Amygdala (tissue), 56 donors: ENCODE results near the gene ERICH2.

Experiments
- DNase-seq, 56 donors: peaks; one replicate each; lab custom pipeline; 2025; lab: John Stamatoyannopoulos, UW

ERICH2 gene

GRCh38 chr2:170762760-170763159 lies 7.4 kb upstream of the ERICH2 start:
- DNase-seq = no peak

- no peak for DNase-seq
Measured at GRCh38 chr2:170763232-170763631, 6.9 kb upstream of the ERICH2 start.

- DNase-seq = no peak
Measured at GRCh38 chr2:170764880-170765261, 5.3 kb upstream of the ERICH2 start.

GRCh38 chr2:170766693-170767092 lies 3.5 kb upstream of the ERICH2 start:
- DNase-seq = no peak

GRCh38 chr2:170770606-170771420 lies 635 bp downstream of the ERICH2 start:
- peak in 53 of 56 donors; percentile 5 to 83 (median 61) for DNase-seq

- peak in 1 of 56 donors; percentile 50 for DNase-seq
Measured at GRCh38 chr2:170771421-170771937, 1.3 kb downstream of the ERICH2 start.

- no peak for DNase-seq
Measured at GRCh38 chr2:170772295-170772694, 2.1 kb downstream of the ERICH2 start.

GRCh38 chr2:170774074-170774473 lies 3.9 kb downstream of the ERICH2 start:
- no peak for DNase-seq

GRCh38 chr2:170778900-170779299 lies 8.7 kb downstream of the ERICH2 start:
- DNase-seq = no peak

GRCh38 chr2:170779304-170779703 lies 9.1 kb downstream of the ERICH2 start:
- no peak for DNase-seq

GRCh38 chr2:170782673-170783072 lies 12.5 kb downstream of the ERICH2 start:
- DNase-seq = no peak

GRCh38 chr2:170783549-170783948 lies 13.4 kb downstream of the ERICH2 start:
- DNase-seq = no peak

- DNase-seq = no peak
Measured at GRCh38 chr2:170798996-170799395, 28.8 kb downstream of the ERICH2 start.

- no peak for DNase-seq
Measured at GRCh38 chr2:170806548-170806947, 36.4 kb downstream of the ERICH2 start.

GRCh38 chr2:170812710-170813600 lies 42.8 kb downstream of the ERICH2 start:
- DNase-seq = peak in 9 of 56 donors; percentile 9 to 75 (median 33)

- DNase-seq = no peak
Measured at GRCh38 chr2:170813611-170814532, 43.7 kb downstream of the ERICH2 start.

- DNase-seq = no peak
Measured at GRCh38 chr2:170814533-170815230, 44.5 kb downstream of the ERICH2 start.

GRCh38 chr2:170815311-170815710 lies 45.1 kb downstream of the ERICH2 start:
- no peak for DNase-seq

GRCh38 chr2:170815746-170816503 lies 45.7 kb downstream of the ERICH2 start:
- DNase-seq = peak in 21 of 56 donors; percentile 7 to 64 (median 34)
